CD4-positive, alpha-beta T cell (primary cell): ENCODE data around the gene GPRASP3. TPM values are rescaled to one million over a fixed set of nuclear protein-coding genes. Genes with fewer than 3 reads are reported as not detected.

Experiments
- ATAC-seq: fragments of 200-7000 bp; cut with Tn5 transposase; one replicate; pipeline ENCODE4 v1.10.0; 2022; ENCODE audit warnings: mild to moderate bottlenecking; ENCODE audit not compliant: poor library complexity
- CTCF ChIA-PET: fragments of 350-600 bp; sonication (Branson Sonifier 250); formaldehyde crosslinking; loops from one replicate; lab custom pipeline; 2021; ENCODE audit warnings: antibody characterized with exemption, inconsistent platforms; lab: Charles Lee
- POLR2A ChIA-PET: fragments of 350-600 bp; sonication (Branson Sonifier 250); formaldehyde crosslinking; loops from one replicate; lab custom pipeline; 2021; ENCODE audit warnings: antibody characterized with exemption, inconsistent platforms; lab: Charles Lee
- DNase-seq, 14 experiments: peaks; one replicate each; pipeline ENCODE4 v3.0.0-alpha.2; 2013 to 2020; ENCODE audit warnings: mixed read lengths in 2 of 14
- H3K27ac ChIP-seq, 2 donors: one replicate each; pipeline versions ENCODE4 v1.5.1 to v1.7.0; 2013; ENCODE audit warnings: low read length in 2 of 2, low read depth in 1 of 2, mild to moderate bottlenecking in 1 of 2
- H3K27me3 ChIP-seq, 2 experiments: 1 replicate in 1 of 2; 2 replicates in 1 of 2; pipeline versions ENCODE4 v1.6.1 to v1.7.0; 2013; ENCODE audit warnings: low read length in 2 of 2, control low read depth in 1 of 2, mild to moderate bottlenecking in 1 of 2, moderate library complexity in 1 of 2; ENCODE audit not compliant: insufficient read depth in 2 of 2, control insufficient read depth in 1 of 2
- H3K36me3 ChIP-seq: one replicate; pipeline ENCODE4 v1.6.1; 2013; ENCODE audit warnings: low read length, control low read depth; ENCODE audit not compliant: insufficient read depth
- H3K4me1 ChIP-seq: one replicate; pipeline ENCODE4 v1.6.1; 2013; ENCODE audit warnings: low read length, control low read depth; ENCODE audit not compliant: insufficient read depth
- H3K4me3 ChIP-seq: one replicate; pipeline ENCODE4 v1.5.1; 2013; ENCODE audit warnings: mild to moderate bottlenecking, low read length, moderate library complexity
- H3K9me3 ChIP-seq, 2 experiments: 1 replicate in 1 of 2; 2 replicates in 1 of 2; pipeline versions ENCODE4 v1.6.1 to v1.7.0; 2013; ENCODE audit warnings: low read length in 2 of 2, mild to moderate bottlenecking in 2 of 2, control low read depth in 1 of 2, moderate library complexity in 1 of 2; ENCODE audit not compliant: control insufficient read depth in 1 of 2, insufficient read depth in 1 of 2
- H3K27ac Mint-ChIP-seq: one replicate; pipeline ENCODE4 v1.8.0; 2020; ENCODE audit warnings: mixed read lengths
- H3K27me3 Mint-ChIP-seq: one replicate; pipeline ENCODE4 v1.8.0; 2021; ENCODE audit warnings: mixed read lengths
- H3K36me3 Mint-ChIP-seq: one replicate; pipeline ENCODE4 v1.8.0; 2021; ENCODE audit warnings: low read depth, mixed read lengths
- H3K4me1 Mint-ChIP-seq: one replicate; pipeline ENCODE4 v1.8.0; 2021; ENCODE audit warnings: low read depth, mixed read lengths
- H3K4me3 Mint-ChIP-seq: one replicate; pipeline ENCODE4 v1.8.0; 2020; ENCODE audit warnings: mild to moderate bottlenecking, mixed read lengths
- H3K9me3 Mint-ChIP-seq: one replicate; pipeline ENCODE4 v1.8.0; 2020; ENCODE audit warnings: mixed read lengths
- CTCF ChIP-seq: fragments of 200-600 bp; IDR thresholded peaks from one replicate; pipeline ENCODE4 v1.8.0; 2022; ENCODE audit warnings: antibody characterized with exemption, mild to moderate bottlenecking
- intact Hi-C, 2 experiments: fragments of 100-400 bp; cut with DNase I in 1 of 2; cut with micrococcal nuclease in 1 of 2; formaldehyde crosslinking; loops; one replicate each; pipeline versions ENCODE4 v1.15.1 to v1.9.0; 2023 to 2025; cut with DNase I, micrococcal nuclease
- total RNA-seq, 174 experiments: library from RNA in 2 of 174; stranded (reverse) in 2 of 174; gene quantifications; one replicate each; pipeline ENCODE4 v1.2.3 and lab custom pipeline; 2021 to 2026

Gene GPRASP3
- total RNA-seq, 2 experiments from 2014 or later: 1.5 to 2.6 TPM

GRCh38 chrX:102728646-102729045 lies 8.1 kb downstream of the GPRASP3 start:
- intact Hi-C loops: loop anchor here in 1 of 2 experiments (10.0 kb wide), 1 partner anchor 74 kb away; the partner anchor contains the start of gene GPRASP1
- POLR2A ChIA-PET: no interaction called here
- H3K27ac ChIP-seq: no peak overlapping the region
- CTCF ChIA-PET: no interaction called here
- TF ChIP-seq CTCF: no peak
- Mint-ChIP-seq H3K27ac (no peak overlapping the region), H3K9me3 (no peaks in the 10 kb centered on the region), H3K36me3 (peaks cover 6% of the 10 kb centered on the region), H3K4me3 (no peak overlapping the region), H3K4me1 (no peaks in the 10 kb centered on the region), H3K27me3 (no peaks in the 10 kb centered on the region)
- DNase-seq (no peak), ATAC-seq (no peak)
- no peaks in the 10 kb centered on the region for H3K36me3 ChIP-seq
- no peaks in the 10 kb centered on the region for H3K9me3 ChIP-seq
- H3K27me3 ChIP-seq: no peaks in the 10 kb centered on the region
- H3K4me1 ChIP-seq: no peaks in the 10 kb centered on the region
- H3K4me3 ChIP-seq: no peak overlapping the region

GRCh38 chrX:102739657-102740056 lies 19.1 kb downstream of the GPRASP3 start:
- TF ChIP-seq CTCF: no peak
- Histone ChIP-seq H3K4me3 (no peak overlapping the region), H3K27ac (no peak overlapping the region), H3K9me3 (no peaks in the 10 kb centered on the region), H3K27me3 (no peaks in the 10 kb centered on the region), H3K4me1 (no peaks in the 10 kb centered on the region), H3K36me3 (no peaks in the 10 kb centered on the region)
- H3K4me1 Mint-ChIP-seq: no peaks in the 10 kb centered on the region
- ChIA-PET POLR2A (no interaction called here), CTCF (no interaction called here)
- intact Hi-C loops: no loop called here
- DNase-seq (no peak), ATAC-seq (no peak)
- no peaks in the 10 kb centered on the region for H3K36me3 Mint-ChIP-seq
- no peaks in the 10 kb centered on the region for H3K27me3 Mint-ChIP-seq
- H3K4me3 Mint-ChIP-seq: no peak overlapping the region
- H3K9me3 Mint-ChIP-seq: no peaks in the 10 kb centered on the region
- no peak overlapping the region for H3K27ac Mint-ChIP-seq

- Mint-ChIP-seq H3K36me3 (no peaks in the 10 kb centered on the region), H3K27me3 (no peaks in the 10 kb centered on the region), H3K4me1 (no peaks in the 10 kb centered on the region), H3K9me3 (no peaks in the 10 kb centered on the region), H3K4me3 (peak overlapping the region; percentile 56), H3K27ac (no peak overlapping the region)
- intact Hi-C loops: no loop called here
- peaks cover 4% of the 10 kb centered on the region for H3K4me1 ChIP-seq
- H3K36me3 ChIP-seq: no peaks in the 10 kb centered on the region
- H3K27ac ChIP-seq: no peak overlapping the region
- no peak overlapping the region for H3K4me3 ChIP-seq
- H3K9me3 ChIP-seq: no peaks in the 10 kb centered on the region
- POLR2A ChIA-PET: no interaction called here
- no peaks in the 10 kb centered on the region for H3K27me3 ChIP-seq
- TF ChIP-seq CTCF: no peak
- CTCF ChIA-PET: no interaction called here
- DNase-seq (no peak), ATAC-seq (no peak)
Measured at GRCh38 chrX:102744307-102744706, 23.8 kb downstream of the GPRASP3 start.
